HCT116 (cell line): Measurements from ENCODE around the gene ELF3.

Experiments
- CEBPB ChIP-seq: IDR thresholded peaks from 2 replicates; pipeline ENCODE4 v1.6.1; 2012; ENCODE audit warnings: low read depth
- EGR1 ChIP-seq: IDR thresholded peaks from 2 replicates; pipeline ENCODE4 v1.6.1; 2012; ENCODE audit warnings: low read depth
- EZH2 ChIP-seq: fragments of 200-600 bp; sonication (generic); IDR thresholded peaks from 2 replicates; pipeline ENCODE4 v1.6.1; 2017; ENCODE audit warnings: antibody characterized with exemption, mixed run types

- TF ChIP-seq EZH2 (no peak), EGR1 (no peak), CEBPB (no peak)
Measured at GRCh38 chr1:201968202-201968925, 42.0 kb upstream of the ELF3 start.
